HG03439 (cell line): ENCODE data around the gene DENR.
A peak's percentile ranks its signal among the peaks of the same experiment; 100 is the strongest.
"Not testable (repeated sequence)": the region's sequence is repeated elsewhere in the genome, so short reads cannot be mapped to it uniquely, and the experiment has no call there.

Experiments used
- ATAC-seq: cut with Tn5 transposase; IDR thresholded peaks from one replicate; pipeline ENCODE4 v1.9.1; 2021; ENCODE audit warnings: mild to moderate bottlenecking, moderate library complexity; ENCODE audit not compliant: unreplicated experiment

DENR gene, protein sequence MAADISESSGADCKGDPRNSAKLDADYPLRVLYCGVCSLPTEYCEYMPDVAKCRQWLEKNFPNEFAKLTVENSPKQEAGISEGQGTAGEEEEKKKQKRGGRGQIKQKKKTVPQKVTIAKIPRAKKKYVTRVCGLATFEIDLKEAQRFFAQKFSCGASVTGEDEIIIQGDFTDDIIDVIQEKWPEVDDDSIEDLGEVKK

GRCh38 chr12:122752464-122753318 lies at the start of gene DENR:
Gene DENR, plus strand, starts transcription at chr12:122752824. Its CDS starts 878 bp downstream, at chr12:122753702.
- peak; percentile 96 for ATAC-seq

DNA sequence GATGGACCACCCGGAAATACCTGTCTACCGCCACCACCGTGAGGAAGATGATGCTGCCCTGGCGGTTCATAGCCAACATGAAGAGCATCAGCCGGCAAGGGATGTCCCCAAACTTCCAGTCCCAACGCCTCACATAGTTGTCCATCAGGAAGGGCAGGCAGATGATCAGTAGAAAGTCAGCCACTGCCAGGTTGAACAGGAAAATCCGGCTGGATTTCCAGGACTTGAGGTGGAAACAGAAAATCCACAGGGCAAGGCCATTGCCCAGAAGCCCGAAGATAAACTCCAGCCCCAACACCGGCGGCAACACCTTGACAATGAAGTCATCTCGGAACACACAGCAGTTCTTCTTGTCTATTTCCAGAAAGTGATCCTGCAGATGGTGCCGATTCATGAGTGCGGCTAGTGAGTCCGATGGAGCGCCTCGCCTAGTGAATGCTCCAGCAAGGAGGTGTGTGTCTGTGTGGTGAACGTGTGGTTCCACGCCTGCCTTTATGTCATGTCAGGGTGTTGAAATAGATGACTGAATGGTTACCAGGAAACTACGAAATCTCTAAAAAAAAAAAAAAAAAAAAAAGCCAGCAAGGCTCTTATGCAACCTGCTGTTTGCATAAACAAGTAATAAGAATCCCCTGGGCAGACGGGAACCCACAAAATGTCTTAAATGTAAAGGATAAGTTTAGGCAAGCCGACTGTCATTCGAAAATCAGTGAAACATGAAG lies 49.6 kb upstream of the DENR start, which contains the start of gene HCAR2:
TSS of gene HCAR2 (minus strand) at position 468 of the 722 bp plus-strand sequence. CDS start at position 394, 74 bp downstream.
- not testable (repeated sequence) for ATAC-seq

- ATAC-seq = not testable (repeated sequence)
Observed at GRCh38 chr12:122703841-122704240, 48.8 kb upstream of the DENR start.

DNA sequence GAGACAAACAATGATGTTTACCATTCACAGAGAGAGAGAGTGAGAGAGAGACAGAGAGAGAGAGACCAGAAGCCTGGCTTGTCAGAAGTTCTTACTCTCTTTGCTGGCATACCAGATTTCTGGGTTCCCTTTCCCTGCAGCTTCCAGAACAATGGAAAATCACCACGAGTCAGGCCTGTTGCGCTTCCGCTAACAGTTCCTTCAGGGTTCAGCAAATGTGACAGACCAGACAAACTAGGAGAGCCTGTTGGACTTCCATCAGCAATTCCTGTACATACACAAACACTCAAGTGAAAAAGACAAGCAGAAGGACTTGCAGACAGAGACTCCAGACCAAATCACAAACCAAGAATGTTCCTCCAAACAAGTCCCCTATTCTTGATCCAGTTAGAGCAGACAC lies 43.3 kb upstream of the DENR start:
- ATAC-seq = not testable (repeated sequence)

- not testable (repeated sequence) for ATAC-seq
Observed at GRCh38 chr12:122710341-122710740, 42.3 kb upstream of the DENR start.

GRCh38 chr12:122711266-122711665 lies 41.4 kb upstream of the DENR start:
- not testable (repeated sequence) for ATAC-seq

DNA sequence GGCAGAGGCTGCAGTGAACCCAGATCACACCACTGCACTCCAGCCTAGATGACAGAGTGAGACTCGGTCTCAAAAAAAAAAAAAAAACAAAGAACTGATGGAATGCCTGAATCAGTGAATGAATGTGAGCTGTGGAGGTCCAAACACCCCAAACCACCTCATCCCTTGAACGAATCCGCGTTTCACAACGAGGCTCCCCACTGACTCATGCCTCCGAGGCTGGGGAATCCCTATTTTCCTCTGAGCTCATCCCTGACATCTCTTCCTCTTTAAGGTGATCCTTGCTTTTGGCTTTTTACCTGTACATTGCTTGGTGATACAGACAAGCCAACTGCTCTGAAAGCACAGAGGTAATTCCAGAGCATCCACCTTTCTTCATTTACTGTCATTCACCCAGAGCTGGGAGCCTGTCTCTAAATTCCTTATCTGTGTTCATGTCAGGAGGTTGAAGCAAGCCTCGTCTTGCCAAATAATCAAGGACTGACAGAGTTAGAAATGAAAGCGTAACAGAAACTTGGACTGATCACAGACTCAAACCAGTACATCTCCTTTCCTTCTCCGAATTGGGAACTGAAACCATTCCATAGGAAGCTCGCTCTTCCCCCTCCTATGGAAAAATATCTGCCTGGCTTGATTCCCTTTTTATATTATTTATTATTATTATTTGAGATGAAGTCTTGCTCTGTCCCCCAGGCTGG lies 39.0 kb upstream of the DENR start:
- not testable (repeated sequence) for ATAC-seq

- not testable (repeated sequence) for ATAC-seq
Observed at GRCh38 chr12:122715211-122715610, 37.4 kb upstream of the DENR start.

DNA sequence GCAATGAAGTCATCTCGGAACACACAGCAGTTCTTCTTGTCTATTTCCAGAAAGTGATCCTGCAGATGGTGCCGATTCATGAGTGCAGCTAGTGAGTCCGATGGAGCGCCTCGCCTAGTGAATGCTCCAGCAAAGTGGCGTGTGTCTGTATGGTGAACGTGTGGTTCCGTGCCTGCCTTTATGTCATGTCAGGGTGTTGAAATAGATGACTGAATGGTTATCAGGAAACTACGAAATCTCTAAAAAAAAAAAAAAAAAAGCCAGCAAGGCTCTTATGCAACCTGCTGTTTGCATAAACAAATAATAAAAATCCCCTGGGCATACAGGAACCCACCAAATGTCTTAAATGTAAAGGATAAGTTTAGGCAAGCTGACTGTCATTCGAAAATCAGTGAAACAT lies 36.0 kb upstream of the DENR start, which contains the start of gene HCAR3:
TSS of gene HCAR3 (minus strand) at position 154 of the 400 bp plus-strand sequence. CDS start at position 80, 74 bp downstream.
- not testable (repeated sequence) for ATAC-seq

DNA sequence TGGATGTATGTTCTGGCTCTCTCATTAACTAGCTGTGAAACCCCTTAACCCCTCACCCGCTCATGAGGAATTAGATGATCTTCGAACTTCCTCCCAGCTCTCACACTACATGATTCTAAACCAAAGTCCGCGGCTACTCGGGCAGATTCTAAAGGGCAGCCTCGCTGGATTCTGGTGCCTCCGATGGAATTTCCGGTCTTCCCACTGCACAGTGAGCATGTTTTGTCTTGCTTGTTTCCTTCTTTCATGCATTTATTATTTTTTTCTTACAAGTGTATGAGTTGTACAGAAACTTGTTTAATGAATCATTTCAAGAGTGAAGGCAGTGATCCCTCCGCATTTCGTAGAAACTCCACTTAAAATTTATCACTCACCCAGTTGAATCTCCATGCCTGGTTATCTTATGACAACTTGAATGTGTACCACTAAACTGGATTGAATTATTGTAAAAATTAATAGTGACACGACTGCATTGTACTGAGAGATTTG lies 31.5 kb upstream of the DENR start:
- no peak for ATAC-seq

DNA sequence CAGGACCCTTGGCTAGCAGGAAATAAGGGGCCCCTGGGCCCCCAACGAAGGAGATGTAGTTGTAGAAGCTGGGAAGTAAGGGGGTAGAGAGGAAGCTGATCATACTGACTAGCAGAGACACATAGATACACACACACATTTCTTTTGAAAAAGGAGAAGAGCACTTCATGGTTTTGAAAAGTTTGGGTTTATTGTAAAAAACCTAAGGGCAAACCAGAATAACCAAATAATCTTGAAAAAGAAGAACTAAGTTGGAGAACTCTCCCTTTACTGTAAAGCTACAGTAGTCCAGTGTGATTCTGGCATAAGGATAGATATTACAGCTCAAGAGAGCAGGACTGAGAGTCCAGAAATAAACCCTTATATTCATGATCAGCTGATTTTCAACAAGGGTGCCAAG lies 30.2 kb upstream of the DENR start:
- ATAC-seq = no peak

GRCh38 chr12:122724641-122725243 lies 27.9 kb upstream of the DENR start:
- ATAC-seq = no peak

- no peak for ATAC-seq
Observed at GRCh38 chr12:122725452-122726079, 27.1 kb upstream of the DENR start.

DNA sequence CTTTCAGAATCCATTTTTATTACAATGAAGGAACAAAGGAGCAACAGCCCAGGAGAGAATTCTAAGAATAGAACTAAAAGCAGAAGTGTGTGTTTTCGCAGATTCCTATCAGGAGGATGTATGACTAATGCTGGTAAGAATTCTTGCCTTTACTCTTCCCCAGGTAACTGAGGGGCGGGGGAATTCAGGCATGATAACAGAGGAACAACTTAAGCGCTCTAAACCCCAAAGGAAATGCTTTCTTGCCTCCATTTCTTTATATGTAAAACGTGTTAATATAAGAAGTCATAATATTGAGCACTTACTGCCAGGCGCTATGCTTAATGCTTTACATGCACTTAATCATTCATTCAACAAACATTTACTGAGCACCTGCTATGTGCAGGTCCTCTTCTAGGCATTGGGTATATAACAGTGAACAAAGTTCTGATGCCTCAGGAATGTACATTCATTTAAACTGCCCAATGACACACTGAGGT lies 26.5 kb upstream of the DENR start:
- no peak for ATAC-seq

DNA sequence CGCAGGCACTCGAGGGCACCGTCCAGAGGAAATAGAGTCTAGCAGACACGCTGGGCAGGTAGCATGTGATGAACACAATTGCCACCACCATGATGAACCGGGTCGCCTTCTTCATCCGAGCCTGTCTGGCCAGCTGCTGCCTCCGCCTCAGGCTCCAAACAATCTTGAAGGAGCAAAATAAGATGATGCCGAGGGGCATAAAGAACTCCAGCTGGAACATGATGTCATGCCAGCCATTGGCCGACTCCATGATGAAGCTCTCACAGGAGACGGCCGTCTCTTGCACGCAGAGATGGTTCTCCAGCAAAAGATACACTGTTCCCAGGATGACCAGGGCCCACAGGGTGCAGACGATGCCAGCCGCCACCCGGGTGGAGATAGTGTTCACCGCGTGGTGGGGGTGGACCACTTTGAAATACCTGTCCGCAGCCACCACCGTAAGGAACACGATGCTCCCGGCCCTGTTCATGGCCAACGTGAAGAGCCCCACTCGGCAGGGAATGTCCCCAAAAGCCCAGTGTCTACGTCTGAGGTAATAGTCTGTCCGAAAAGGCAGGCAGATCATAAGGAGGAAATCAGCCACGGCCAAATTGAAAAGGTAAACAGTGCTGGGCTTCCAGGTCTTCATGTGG lies 22.9 kb upstream of the DENR start:
- no peak for ATAC-seq

- no peak for ATAC-seq
Observed at GRCh38 chr12:122730215-122731014, 22.2 kb upstream of the DENR start, which contains the start of gene HCAR1. Gene HCAR1, minus strand, starts transcription at chr12:122730844. Its CDS starts 505 bp downstream, at chr12:122730339.

GRCh38 chr12:122732170-122732569 lies 20.5 kb upstream of the DENR start:
- no peak for ATAC-seq

DNA sequence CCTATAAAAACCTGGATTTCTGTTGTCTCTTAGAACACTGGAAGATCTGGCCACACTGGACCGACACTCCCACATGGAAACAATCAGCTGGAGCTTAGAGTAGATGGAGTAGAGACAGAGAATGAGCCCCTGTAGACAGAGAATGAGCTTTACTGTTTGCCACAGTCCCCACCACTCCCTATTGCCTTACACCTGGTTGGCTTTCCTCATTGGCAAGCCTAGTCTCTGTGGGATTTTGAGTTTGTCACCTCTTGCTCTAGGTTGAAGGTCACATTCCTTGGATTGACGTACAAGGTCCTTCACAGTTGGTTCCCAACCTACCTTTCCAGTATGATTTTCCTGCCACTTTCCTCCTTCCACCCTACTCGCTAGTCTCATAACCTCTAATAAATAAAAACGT lies 20.0 kb upstream of the DENR start:
- no peak for ATAC-seq
